ENCODE measurements around the gene TPCN2.

TPCN2 gene

DNA sequence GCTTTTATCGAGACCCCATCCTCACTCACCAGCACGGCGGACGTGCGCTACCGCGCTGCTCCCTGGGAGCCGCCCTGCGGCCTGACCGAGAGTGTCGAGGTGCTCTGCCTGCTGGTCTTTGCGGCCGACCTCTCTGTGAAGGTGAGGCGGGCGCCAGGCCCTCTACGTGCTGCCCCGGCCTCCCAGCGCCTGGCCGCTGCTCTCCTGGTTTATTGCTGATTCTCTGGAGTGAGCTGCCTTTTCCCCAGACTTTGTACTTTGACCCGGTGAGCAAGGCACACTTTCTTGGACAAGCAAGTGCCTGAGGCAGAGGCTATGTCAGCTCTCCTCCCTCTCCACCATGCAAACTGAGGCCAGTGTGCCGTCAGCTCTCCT is 6.5 kb downstream of the TPCN2 start:
- DNase-seq (ENCODE audit: insufficient read length) (no peak), FAIRE-seq (peak; percentile 21)
- TF ChIP-seq POLR2AphosphoS5 (IDR thresholded peaks at IDR 0.05; ENCODE audit: low read depth, low read length), result no peak
- TF ChIP-seq TAF1 (IDR thresholded peaks at IDR 0.05; ENCODE audit: borderline replicate concordance, low read depth, low read length), result no peak
- TF ChIP-seq POLR2A (IDR thresholded peaks at IDR 0.05; ENCODE audit: low read depth, low read length), result no peak

DNA sequence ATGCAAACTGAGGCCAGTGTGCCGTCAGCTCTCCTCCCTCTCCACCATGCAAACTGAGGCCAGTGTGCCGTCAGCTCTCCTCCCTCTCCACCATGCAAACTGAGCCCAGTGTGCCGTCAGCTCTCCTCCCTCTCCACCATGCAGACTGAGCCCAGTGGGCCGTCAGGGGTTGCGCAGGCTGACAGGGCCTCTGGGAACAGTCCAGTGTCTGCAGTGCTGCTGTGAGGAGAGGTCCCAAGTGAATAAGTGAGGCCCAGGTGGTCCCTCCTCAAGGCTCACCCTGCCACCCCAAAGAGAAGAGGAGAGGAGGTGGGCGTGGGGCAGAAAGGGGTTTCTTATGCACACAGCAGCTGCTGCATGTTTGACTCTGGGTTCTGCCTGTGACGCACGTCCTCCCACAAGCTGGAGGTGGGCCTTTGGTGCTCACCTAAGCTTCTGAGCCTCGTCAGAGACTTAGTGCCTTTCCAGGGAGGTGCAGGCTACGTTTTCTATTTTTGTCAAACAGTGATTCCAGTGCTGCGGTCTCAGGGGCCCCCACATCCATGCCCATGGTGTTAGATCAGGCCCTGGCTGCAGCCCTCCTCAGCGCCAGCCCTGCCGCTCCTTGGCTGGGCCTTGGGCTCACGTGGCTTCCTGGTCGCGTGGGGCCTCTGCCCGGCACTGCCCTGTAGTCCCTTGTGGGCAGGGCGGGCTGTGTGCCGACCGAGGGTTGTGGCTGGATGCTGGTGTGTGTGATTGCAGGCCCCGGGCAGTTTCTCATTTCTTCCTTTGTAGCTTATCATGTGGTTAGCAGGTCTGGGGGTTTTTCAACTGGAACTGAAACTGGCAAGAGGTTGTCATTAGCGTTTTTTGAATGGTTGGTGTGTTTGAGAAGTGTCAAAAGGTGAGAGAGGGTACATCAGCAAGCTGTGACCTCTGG is 7.1 kb downstream of the TPCN2 start:
- FAIRE-seq, result peak; percentile 93
- DNase-seq (ENCODE audit: insufficient read length), result peak; percentile 80
- TF ChIP-seq POLR2A (IDR thresholded peaks at IDR 0.05; ENCODE audit: low read depth, low read length) (peak; percentile 20; the same call in 1 of the 2 replicates), POLR2AphosphoS5 (IDR thresholded peaks at IDR 0.05; ENCODE audit: low read depth, low read length) (no peak), TAF1 (IDR thresholded peaks at IDR 0.05; ENCODE audit: borderline replicate concordance, low read depth, low read length) (peak; percentile 44; the same call in 1 of the 2 replicates)

DNA sequence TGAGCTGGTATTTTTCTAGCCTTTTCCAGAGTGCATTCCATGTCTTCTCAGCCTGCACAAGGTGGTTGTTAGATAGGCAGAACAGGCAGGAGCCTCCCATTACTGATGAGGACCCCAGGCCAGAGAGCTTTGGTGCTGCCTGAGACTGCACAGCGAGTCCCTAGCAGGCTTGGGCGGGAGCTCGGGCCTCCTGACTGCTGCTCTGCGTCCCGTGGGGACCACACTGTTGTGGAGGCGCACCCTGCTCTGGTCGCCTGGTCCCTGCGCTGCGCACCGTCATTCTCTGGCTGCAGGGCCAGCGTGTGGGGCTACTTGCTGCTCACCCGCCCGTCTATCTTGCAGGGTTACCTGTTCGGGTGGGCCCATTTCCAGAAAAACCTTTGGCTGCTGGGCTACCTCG is 8.5 kb downstream of the TPCN2 start:
- TF ChIP-seq POLR2AphosphoS5 (IDR thresholded peaks at IDR 0.05; ENCODE audit: low read depth, low read length) (no peak), POLR2A (IDR thresholded peaks at IDR 0.05; ENCODE audit: low read depth, low read length) (no peak), TAF1 (IDR thresholded peaks at IDR 0.05; ENCODE audit: borderline replicate concordance, low read depth, low read length) (no peak)
- no peak for DNase-seq (ENCODE audit: insufficient read length)
- FAIRE-seq, result no peak

DNA sequence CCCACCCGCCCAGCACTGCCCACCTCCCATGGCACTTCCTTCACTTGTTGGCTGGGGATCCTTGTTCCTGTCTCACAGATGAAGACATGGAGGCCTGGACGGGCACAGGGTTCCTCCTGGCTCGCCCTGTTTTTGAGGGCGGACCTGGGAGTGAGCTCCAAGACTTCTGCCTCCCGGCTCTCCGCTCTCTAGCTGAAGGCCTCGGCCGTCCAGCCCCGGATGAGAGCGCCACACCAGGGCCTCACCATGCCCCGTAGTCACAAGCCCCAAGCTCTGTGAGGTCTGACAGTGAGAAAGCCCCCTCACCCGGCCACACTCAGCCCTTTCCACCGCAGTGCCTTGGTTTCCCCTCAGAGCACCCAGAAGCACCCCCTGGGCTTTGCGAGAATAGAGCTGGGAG is 9.1 kb downstream of the TPCN2 start:
- TF ChIP-seq POLR2A (IDR thresholded peaks at IDR 0.05; ENCODE audit: low read depth, low read length) (no peak), TAF1 (IDR thresholded peaks at IDR 0.05; ENCODE audit: borderline replicate concordance, low read depth, low read length) (no peak), POLR2AphosphoS5 (IDR thresholded peaks at IDR 0.05; ENCODE audit: low read depth, low read length) (no peak)
- no peak for FAIRE-seq
- no peak for DNase-seq (ENCODE audit: insufficient read length)

DNA sequence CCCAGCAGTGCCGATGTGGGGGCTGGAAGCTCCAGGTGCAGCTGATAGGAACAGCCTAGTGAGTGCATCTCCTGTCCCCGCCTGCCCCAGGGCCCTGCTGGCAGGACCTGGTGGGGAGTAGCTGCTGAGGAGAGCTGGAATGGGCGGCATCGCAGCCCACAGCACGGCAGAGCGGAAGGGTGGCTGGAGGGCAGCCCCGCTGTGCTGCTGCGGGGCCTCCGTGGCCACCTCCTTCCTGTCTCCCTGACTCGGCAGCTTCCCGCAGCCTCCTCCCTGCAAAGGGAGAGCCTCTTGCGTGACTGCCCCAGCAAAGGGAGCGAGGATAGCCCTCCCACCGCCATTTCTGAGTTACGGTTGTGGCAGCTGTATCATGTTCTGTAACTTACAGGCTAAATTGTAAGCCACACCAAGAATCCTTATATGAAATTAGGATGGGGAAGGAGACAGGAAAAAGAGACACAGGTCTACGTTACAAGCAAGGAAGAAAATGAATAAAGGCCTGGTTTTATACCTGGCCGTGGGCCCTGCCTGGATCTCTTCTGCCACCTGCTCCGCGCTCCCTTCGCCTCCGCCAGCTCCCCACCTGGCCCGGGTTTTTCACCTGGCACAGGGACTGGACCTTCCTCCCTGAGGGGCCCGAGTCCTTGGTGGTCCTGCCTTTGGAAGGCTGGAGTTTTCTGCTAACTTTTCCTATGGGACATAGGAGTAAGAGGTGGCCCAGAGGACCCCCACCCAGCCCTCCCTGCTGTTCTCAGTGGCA is 10.0 kb downstream of the TPCN2 start:
- TF ChIP-seq TAF1 (IDR thresholded peaks at IDR 0.05; ENCODE audit: borderline replicate concordance, low read depth, low read length), result no peak
- no peak for TF ChIP-seq POLR2AphosphoS5 (IDR thresholded peaks at IDR 0.05; ENCODE audit: low read depth, low read length)
- DNase-seq (ENCODE audit: insufficient read length) (no peak), FAIRE-seq (no peak)

DNA sequence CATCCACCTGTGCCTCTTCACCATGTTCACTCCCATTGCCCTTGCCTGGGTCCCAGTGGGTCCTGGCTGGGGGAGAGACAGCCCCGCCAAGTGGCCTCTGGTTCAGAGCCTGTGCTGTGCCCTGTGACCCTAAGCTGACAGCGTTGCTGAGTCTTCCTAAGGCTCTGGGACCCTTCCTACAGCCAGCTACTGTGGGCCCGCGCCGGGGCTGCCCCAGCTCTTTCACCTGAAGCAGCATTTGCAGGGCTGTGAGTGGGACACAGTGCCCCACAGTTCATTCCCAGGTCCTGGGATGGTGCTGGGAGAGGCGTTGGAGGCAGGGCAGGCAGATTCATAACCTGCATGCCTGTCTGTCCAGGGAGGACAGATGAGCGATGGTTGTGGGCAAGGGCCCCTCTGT is 10.7 kb downstream of the TPCN2 start:
- DNase-seq (ENCODE audit: insufficient read length), result no peak
- TF ChIP-seq POLR2A (IDR thresholded peaks at IDR 0.05; ENCODE audit: low read depth, low read length) (no peak), POLR2AphosphoS5 (IDR thresholded peaks at IDR 0.05; ENCODE audit: low read depth, low read length) (no peak), TAF1 (IDR thresholded peaks at IDR 0.05; ENCODE audit: borderline replicate concordance, low read depth, low read length) (no peak)
- FAIRE-seq, result no peak

DNA sequence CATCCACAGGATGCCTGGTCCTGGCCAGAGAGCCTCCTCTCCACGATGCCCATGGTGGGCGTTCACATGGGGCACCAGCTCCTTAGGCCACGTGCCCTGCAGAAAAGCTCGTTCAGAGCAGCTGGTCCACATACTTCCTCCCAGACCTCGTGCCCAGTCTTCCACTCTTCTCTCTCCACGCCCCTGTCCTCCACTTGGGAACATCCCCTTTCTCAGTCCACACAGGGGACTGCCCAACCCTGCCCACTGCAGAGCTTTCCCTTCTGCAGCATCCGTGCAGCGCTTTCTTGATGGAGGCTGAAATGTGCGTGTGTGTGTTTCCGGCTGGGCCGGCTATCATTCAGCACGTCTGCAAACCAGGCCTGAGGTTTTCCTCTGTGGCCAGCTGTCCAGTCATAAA is 11.3 kb downstream of the TPCN2 start:
- FAIRE-seq (no peak), DNase-seq (ENCODE audit: insufficient read length) (no peak)
- no peak for TF ChIP-seq TAF1 (IDR thresholded peaks at IDR 0.05; ENCODE audit: borderline replicate concordance, low read depth, low read length)

DNA sequence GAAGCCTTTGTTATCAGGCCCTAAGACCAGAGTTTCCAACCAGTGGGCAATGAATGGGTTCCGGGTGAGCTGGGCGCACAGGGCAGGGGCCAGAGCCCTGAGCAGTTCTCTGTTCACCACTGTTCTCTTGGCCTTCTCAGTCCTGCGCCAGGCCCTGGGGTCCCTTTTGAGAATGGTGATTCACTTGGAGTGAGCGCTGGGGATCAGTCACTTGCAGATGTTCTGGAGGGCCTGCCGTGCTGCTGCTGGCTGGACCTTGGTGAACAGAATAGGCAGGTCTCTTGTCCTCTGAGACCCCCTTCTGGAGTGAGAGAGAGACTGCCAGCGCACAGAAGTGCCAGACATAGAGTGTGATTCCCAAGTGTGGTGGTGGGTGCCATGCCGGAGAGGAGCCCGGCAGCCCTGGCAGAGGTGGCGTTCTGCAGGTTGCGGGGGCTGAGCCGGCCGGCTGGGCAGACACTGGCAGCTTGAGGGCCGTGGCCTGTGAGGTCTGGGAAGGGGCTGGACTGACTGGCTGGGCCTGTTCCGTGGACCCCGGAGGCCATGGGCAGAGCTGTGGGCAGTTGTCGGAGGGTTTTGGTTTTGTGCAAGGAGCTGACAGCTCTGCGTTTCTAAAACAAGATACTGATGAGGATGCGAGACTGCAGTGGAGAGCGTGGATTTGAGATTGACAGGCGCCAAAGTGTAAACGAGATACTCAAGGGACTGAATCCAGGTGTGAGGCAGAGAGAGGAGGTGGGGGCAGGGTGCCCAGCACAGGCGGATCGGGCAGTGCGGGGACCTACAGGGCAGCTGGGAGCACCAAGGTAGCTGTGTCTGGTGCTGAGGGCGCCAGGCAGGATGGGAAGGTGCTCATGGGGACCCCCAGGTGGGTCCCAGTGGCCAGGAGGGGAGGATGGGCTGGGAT is 12.3 kb downstream of the TPCN2 start:
- FAIRE-seq, result no peak

DNA sequence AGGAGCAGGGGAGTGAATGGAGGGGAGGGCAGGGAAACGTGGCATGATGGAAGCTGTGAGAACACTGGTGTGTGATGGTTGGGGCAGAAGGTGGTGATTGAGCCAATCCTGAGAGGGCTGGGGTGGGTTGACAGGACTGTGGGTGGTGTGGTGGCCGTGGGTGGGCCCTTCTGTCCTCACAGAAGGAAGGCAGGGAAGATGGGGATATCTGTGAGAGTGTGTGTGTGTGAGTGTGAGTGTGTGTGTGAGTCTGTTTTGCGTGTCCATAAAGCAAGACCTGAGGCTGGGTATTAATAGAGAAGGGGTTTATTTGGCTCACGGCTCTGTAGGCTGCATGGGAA is 13.0 kb downstream of the TPCN2 start:
- TF ChIP-seq TAF1 (IDR thresholded peaks at IDR 0.05; ENCODE audit: borderline replicate concordance, low read depth, low read length) (no peak), POLR2AphosphoS5 (IDR thresholded peaks at IDR 0.05; ENCODE audit: low read depth, low read length) (no peak), POLR2A (IDR thresholded peaks at IDR 0.05; ENCODE audit: low read depth, low read length) (no peak)
- DNase-seq (ENCODE audit: insufficient read length) (no peak), FAIRE-seq (no peak)

More for the DNA sequence above, 12.3 kb downstream of the TPCN2 start:
- DNase-seq (ENCODE audit: insufficient read length), result no peak
- TF ChIP-seq POLR2AphosphoS5 (IDR thresholded peaks at IDR 0.05; ENCODE audit: low read depth, low read length) (no peak), TAF1 (IDR thresholded peaks at IDR 0.05; ENCODE audit: borderline replicate concordance, low read depth, low read length) (no peak), POLR2A (IDR thresholded peaks at IDR 0.05; ENCODE audit: low read depth, low read length) (no peak)

DNA sequence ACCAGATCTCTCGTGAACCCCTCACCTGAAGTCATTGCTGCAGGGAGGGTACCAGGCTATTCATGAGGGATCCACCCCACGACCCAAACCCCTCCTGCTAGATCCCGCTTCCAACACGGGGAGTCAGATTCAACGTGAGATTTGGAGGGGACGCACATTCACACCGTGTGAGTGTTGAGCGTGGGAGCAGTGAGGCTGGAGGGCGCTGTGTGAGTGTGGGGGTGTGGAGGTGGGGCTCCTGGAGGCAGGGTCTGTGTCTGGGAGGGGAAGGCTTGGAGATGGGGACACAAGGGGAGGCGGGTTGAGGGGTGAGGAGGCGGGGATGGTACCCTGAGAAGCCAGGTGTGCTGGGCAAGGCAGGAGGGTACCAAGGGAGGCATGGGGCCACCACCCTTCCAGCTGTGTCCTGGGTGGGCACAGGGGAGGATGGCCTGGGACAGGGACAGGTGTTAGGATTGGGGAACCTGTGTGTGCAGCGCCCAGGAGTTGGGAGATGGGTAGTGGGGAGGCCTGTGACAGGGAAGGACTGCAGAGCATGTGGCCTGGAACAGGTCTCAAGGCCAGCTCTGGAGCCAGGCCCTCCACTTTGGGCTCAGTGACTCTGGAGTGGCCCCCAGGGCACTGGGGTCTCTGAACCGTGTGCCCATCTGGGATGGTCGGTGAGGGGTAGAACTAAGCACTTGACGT is 13.6 kb downstream of the TPCN2 start:
- no peak for DNase-seq (ENCODE audit: insufficient read length)
- TF ChIP-seq TAF1 (IDR thresholded peaks at IDR 0.05; ENCODE audit: borderline replicate concordance, low read depth, low read length), result no peak
- no peak for TF ChIP-seq POLR2A (IDR thresholded peaks at IDR 0.05; ENCODE audit: low read depth, low read length)
- TF ChIP-seq POLR2AphosphoS5 (IDR thresholded peaks at IDR 0.05; ENCODE audit: low read depth, low read length), result no peak

More for the DNA sequence above, 13.6 kb downstream of the TPCN2 start:
- no peak for FAIRE-seq
